ENCODE measurements around the gene PTPN11.
"Not testable (repeated sequence)": the region's sequence is repeated elsewhere in the genome, so short reads cannot be mapped to it uniquely, and the experiment has no call there.

The PTPN11 gene

DNA sequence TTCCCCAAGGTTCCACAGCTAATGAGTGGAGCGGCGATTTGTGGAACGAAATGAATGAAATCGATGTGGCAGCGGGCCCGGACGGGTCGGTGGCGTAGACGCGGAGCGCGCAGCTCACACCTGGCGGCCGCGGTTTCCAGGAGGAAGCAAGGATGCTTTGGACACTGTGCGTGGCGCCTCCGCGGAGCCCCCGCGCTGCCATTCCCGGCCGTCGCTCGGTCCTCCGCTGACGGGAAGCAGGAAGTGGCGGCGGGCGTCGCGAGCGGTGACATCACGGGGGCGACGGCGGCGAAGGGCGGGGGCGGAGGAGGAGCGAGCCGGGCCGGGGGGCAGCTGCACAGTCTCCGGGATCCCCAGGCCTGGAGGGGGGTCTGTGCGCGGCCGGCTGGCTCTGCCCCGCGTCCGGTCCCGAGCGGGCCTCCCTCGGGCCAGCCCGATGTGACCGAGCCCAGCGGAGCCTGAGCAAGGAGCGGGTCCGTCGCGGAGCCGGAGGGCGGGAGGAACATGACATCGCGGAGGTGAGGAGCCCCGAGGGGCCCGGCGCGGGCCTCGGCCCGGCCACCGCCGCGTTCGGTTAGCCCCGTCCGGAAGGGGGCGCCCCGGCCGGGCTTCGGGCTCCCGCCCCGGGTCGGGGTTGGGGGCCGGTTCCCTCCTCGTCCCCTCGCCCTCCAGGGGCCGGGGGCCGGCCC, at the start of gene PTPN11:
Gene PTPN11, plus strand, starts transcription at position 340 of the 689 bp plus-strand sequence. Its CDS starts 165 bp downstream, at position 505.
- ATAC-seq = peak; percentile 79 to 86

DNA sequence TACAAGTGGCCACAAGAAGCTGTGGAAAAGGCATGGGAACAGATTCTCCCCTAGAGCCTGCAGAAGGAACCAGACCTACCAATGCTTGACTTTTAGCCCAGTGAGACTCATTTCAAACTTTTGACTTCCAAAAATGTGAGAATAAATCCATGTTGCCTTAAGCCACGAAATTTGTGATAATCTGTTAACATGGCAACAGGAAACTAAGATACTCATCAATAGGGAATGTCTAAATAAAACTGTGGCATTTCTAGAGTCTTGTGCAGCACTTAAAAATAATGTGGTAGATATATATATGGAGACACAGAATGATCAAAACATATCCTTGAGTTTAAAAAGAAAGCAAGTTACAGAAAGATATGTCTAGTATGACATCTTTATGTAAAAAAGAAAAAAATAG, 48.5 kb upstream of the PTPN11 start:
- ATAC-seq = no peak

DNA sequence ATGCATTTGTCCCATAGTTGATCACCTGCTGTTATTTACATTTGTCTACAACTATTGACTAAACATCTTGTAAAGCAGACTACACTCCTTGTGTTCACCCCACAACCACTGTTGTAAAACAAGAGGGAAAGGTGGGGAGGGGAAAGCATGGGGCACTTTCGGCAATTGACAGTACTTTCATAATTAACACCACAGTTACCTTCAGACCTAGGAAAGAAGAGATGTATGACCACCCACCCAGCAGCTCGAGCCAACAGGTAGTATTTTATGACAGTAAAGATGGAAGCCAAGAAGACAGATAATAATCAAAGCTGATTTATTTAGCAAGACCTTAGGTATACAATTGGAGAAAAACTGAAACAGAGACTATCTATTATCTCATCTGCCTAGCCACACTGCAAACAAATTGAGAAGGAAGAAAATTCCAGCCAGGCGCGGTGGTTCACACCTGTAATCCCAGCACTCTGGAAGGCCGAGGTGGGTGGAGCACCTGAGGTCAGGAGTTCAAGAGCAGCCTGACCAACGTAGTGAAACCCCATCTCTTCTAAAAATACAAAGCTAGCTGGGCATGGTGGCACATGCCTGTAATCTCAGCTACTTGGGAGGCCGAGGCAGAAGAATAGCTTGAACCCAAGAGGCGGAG, 47.8 kb upstream of the PTPN11 start:
- no peak for ATAC-seq

DNA sequence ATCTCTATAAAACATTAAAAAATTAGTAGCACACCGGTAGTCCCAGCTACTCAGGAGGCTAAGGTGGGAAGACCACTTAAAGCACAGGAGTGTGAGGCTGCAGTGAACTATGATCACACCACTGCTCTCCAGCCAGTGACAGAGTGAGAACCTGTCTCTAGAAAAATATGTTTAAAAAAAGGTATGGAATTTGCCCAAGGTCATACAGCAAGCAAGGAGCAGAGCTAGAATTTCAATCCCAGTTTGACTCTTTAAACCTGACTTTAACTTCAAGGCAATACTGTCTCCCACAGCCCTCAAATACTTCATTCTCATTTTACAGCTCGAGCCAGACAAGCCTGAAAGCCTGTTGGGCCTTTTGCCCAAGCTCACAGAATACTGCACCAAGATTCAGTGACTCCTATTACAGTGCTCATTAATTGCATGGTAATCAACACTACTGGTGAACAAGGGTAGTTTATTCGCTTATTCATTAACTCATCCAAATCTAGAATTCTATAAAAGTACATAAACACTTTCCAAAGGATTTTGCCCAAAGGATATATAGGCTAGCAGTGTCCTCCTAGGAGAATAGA, 44.5 kb upstream of the PTPN11 start:
- ATAC-seq = no peak

DNA sequence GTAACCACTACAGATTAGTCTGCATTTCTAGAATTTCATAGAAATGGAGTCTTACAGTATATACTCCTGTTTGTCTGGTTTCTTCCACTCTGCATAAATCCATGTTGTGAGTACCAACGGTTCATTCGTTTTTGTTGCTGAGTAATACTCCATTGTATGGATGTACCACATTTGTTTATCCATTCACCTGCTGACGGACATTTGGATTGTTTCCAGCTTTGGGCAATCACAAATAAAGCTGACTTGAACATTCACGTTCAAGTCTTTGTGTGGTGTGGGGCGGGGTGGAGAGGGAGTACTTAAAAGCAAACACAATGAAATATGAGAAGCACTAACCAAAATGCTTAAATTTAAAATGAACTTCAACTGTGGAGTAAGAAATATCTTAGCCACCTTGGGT, 43.6 kb upstream of the PTPN11 start:
- ATAC-seq = no peak

DNA sequence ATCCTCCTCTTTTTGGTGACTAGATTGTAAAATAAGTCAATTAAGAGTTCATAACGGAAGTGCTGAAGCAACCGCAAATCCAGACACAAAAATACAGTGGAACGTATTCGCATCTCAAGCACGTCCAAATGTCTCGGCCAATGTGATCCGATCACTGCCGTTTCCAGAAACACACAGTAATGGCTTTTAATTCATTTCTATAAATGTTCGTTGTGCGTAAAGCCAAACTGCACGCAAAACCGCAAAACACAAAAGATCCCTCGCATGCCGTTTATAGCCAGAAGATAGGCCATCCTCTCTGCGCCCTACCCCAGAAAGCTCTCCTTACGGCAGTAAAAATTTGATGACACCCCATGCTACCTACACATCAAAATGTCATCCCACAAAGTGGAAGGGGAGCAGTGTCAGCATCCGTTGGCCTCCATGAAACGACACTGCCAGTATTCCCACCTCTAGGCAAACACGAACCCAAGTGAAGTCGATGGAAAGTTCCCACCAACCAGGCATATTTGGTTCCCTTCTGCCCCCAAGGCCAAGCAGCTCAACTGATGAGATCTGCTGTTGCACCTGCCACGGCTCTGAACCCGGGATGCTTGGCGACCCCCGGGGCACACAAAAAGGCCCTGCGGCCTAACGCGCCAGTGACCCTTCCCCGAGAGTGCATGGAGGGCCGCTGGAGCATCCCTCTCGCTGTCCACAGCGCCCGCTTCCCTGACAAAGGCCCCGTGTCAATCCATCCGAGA, 37.9 kb upstream of the PTPN11 start:
- no peak for ATAC-seq

DNA sequence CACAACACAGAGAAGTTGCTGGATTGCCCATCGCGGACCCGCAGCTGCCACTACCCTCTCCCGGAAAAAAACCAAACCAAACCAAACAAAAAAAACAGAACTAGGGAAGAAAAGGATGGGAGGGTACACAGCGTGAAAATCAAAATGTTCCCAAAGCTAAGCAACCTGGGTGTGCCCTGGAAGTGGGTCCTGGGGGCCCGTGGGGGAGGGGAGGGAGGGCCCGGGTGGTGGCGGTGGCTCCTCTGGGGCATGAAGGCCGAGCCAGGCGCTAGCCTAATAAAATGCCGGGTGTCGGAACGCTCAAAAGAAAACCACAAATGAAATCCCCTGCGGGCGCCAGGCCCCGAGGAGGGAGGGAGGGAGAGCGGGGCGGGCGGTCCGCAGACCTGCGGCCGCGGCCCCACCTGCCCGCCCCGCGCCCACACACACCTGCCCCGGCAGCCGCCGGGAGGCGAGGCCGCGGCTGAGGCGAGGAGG, 37.3 kb upstream of the PTPN11 start:
- peak; percentile 23 to 34 for ATAC-seq

DNA sequence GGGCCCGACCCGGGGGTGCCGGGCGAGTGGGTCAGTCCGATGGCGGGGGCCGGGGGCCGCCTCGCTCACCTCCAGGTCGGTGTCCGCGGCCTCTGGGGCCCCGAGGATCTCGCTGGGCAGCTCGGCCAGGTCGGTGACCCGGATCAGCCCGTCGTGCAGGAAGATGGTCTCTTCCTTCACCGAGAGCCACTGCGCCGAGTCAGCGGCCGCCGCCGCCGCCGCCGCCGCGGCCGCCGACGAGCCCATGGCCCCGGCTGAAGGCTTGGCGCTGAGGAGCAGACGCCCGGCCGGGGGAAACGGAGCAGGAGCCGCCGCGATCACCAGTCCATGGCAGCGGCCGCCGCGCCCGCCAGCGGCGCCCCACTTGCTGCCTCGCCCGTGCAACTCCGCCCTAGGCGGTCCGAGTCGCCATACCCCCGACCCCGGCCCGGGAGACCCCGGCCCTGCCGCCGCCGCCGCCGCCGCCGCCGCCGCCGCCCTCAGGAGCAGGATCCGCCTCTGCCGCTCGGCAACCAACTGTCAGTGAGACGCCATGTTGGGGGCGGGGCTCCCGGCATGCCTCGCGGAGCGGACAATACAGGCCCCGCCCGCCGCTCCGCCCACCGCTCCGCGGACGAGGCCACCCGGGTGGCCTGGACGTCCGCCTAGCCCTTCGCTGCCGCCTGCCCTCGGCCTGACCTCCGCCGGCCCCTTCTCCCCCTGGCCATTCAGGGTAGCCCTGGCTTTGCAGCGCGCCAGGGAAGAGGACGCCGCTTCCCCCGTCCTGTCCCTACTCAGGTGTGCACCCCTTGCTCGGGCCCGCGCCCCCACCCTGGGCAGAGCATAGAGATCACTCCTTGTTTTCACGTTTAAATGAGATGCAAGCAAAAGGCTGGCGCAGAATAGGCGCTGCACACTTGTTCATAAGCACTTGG, 36.6 kb upstream of the PTPN11 start, which contains the start of gene HECTD4:
Gene HECTD4, minus strand, starts transcription at position 549 of the 914 bp plus-strand sequence. Its CDS starts 303 bp downstream, at position 246.
- ATAC-seq = peak; percentile 97 to 98

DNA sequence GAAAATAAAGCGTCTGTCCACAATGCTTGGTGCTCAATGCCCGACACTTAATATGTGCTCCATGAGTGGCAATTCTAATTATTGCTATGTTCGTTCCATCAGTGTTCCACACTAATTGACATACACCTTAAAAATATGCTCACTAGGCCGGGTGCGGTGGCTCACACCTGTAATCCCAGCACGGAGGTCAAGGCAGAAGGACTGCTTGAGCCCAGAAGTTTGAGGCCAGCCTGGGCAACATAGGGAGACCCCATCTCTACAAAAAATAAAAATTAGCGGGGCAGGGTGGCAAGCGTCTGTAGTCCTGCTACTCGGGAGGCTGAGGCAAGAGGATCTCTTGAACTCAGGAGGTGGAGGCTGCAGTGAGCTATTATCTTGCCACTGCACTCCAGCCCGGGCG, 35.9 kb upstream of the PTPN11 start:
- ATAC-seq = no peak

DNA sequence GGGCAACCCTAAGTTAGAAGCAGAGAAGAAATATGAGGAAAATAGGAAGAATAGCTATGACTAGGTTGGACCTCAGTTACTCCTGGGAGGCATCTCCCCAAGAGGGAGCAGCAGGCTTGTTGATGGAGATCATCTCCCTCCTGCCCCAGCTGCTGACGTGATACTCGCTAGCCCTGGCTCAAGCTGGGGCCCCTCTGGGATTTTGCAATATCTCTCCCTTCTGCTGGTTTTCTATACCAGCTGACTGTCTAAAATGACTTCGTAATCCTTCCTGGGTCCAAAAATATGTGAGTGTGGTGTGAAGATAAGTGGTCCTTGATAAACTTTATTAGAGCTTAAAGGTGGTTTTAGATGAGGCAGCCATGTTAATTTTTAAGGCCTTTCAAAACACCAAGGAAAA, 32.0 kb upstream of the PTPN11 start:
- no peak for ATAC-seq

DNA sequence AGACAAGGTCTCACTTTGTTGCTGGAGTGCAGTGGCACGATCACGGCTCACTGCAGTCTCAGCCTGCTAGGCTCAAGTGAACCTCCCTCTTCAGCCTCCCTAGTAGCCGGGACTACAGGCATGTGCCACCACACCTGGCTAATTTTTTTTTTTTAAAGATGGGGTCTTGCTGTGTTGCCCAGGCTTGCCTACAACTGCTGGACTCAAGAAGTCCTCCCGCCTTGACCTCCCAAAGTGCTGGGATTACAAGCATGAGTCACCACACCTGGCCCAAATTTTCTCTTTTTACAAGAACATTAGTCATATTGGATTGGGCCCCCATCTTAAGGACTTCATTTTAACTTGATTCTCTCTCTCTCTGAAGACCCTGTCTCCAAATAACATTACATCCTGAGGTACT, 29.5 kb upstream of the PTPN11 start:
- ATAC-seq = no peak

DNA sequence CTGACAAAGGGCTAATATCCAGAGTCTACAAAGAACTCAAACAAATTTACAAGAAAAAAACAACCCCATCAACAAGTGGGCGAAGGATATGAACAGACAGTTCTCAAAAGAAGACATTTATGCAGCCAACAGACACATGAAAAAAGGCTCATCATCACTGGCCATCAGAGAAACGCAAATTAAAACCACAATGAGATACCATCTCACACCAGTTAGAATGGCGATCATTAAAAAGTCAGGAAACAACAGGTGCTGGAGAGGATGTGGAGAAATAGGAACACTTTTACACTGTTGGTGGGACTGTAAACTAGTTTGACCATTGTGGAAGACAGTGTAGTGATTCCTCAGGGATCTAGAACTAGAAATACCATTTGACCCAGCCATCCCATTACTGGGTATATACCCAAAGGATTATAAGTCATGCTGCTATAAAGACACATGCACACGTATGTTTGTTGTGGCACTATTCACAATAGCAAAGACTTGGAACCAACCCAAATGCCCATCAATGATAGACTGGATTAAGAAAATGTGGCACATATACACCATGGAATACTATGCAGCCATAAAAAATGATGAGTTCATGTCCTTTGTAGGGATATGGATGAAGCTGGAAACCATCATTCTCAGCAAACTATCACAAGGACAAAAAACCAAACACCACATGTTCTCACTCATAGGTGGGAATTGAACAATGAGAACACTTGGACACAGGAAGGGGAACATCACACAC, 28.7 kb upstream of the PTPN11 start:
- not testable (repeated sequence) for ATAC-seq

DNA sequence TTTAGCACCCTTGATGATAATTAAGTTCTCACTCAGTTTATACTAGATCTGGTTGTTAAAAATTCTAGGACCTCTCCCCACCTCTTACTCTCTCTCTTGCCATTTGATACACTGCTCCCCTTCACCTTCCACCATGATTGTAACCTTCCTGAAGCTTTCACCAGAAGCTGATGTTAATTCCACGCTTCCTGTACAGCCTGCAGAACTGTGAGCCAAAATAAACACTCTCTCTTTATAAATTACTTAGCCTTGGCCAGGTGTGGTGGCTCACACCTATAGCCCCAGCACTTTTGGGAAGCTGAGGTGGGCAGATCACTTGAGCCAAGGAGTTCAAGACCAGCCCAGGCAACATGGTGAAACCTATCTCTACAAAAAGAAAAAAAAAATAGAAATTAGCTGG, 25.4 kb upstream of the PTPN11 start:
- ATAC-seq = no peak

DNA sequence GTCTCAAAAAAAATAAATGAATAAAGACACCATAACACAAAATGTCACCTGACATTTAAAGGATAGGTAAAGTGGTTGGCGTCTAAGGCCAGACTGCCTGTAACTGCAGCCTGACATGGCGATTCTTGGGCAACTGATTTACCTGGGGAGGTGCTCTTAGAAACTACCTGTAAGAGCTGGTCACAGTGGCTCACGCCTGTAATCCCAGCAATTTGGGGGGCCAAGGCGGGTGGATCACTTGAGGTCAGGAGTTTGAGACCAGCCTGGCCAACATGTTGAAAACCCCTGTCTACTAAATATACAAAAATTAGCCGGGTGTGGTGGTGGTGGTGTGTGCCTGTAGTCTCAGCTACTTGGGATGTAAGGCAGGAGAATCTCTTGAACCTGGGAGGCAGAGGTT, 17.7 kb upstream of the PTPN11 start:
- no peak for ATAC-seq

DNA sequence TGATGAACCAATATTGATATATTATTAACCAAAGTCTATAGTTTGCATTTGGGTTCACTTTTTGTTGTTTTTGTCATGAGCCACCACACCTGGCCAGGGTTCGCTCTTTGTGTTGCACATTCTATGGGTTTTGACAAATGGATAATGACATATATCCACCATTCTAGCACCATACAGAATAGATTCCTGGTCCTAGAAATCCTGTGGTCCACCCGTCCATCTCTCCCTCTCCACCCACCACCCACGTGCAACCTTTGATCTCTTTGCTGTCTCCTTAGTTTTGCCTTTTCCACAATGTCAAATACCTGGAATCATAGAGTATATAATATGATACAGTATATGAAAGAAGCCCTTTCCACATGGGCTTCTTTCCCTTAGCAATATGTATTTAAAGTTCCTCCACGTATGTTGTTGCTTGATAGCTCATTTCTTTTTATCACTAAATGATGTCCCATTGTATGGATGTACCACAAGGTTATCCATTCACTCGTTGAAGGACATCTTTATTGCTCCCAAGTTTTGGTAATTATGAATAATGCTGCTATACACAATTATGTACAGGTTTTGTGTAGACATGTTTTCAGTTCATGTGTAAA, 16.7 kb upstream of the PTPN11 start:
- ATAC-seq = peak in 1 of 2 donors; percentile 19

DNA sequence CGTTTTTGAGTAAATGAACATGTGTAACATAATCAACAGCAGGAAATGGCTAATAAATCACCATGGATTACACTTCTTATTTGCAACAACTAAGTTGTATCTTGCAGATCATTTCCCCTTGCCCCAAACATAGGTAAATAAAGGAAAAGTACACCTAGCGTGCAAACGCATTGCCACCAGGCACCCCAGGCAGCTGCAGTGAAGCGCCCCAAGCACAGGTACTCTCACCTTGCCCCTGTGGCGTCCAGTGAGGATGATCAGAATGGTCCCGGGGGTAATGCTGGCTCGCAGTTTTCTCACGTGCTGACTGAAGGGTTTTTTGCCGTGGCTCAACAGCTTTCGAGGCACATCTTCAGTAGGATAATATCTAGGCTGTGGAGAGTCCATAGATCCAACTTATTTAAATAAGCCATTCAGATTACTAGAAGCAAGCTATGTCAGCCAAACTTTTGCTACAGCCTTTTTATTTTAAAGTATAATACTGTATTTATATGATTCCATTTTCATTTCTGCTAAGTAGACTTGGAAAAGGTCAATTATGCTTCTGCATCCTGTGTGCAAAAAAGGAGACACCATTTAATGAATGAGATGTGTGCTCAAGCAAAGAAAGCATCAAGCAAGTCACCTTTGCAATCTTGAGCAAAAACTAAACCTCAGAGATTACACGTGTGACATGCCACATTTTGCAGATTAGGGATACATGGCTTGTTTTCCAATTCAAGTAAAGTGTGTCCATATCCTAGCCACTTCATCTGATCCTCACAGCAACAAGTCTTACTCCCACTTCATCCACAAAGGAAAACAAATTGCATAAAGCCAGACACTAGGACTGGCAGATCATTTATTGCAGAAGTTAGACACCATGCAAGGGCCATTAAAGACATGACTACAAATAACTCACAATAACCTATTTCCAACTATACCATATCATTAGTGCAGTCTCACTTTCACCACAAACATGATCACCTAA, 11.9 kb upstream of the PTPN11 start:
- ATAC-seq = no peak

DNA sequence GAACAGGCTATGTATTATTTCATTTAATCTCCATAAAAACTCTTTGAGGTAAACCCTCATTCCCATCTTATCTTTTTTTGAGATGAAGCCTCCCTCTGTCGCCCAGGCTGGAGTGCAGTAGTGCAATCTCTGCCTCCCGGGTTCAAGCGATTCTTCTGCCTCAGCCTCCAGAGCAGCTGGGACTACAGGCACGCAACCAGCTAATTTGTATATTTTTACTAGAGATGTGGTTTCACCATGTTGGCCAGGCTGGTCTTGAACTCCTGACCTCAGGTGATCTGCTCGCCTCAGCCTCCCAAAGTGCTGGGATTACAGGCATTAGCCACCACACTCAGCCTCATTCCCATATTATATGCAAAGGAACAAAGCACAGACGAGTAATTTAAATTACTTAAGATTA, 11.1 kb upstream of the PTPN11 start:
- ATAC-seq = not testable (repeated sequence)

DNA sequence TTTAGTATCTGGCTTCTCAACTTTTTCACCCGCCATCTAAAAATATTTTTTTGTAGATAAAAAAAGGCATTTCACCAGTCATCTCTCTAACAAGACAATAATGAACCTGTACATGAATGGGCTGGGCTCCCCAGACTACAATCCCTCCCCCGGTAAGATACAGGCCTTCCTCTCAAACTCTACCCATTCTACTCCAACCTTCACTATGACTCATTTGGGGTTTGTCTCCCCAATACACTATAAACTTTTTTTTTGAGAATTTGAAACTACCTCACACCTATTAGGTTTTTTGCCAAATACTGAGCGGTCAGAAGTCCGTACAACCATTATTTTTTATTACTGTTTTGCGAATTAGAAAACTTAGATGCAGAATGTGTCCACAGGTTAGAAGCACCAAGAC, 10.1 kb upstream of the PTPN11 start:
- ATAC-seq = peak; percentile 62 to 69

DNA sequence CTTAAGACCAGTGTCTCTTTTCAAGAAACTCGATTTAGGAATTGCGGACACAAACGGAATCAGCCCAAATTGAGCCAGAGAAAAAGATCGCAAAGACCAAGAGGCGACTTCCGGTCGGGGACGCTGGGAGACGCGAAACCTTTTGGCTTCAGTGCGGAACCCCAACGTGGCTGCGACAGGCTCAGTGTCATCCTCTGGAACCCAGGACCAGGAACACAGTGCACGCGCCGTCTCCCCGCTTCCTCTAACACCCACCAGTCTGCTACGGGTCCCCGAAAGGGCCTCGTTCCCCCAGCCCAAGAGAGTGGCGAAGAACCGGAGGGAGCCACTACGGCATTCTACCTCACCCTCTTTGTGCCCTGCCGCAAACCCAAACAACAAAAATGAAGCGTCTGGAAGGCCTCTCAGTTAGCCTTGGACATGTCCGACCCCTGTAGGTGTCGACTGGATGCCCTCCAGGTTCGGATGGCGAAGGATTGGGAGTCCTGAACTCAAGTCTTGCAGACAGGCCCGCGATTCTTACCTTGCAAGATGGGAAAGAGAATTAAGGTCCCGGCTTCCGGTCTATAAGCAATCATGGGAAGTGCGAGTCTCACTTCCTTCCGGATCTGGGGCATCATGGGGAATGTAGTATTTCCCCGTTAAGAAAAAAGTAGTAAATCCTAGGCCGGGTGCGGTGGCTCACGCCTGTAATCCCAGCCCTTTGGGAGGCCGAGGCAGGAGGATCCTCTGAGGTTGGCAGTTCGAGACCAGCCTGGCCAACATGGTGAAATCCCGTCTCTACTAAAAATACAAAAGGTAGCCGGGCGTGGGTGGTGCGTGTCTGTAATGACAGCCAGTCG, 9.5 kb upstream of the PTPN11 start, which contains the start of gene RPL6:
Gene RPL6, minus strand, starts transcription at position 542 of the 842 bp plus-strand sequence. CDS start 949 bp downstream, outside the sequence.
- peak; percentile 87 to 91 for ATAC-seq
